ENCODE results near the gene RPLP1.

Gene RPLP1

GRCh38 chr15:69452692-69453521, at the start of gene RPLP1:
RPLP1 (plus strand) TSS chr15:69452818; CDS start chr15:69452949, 131 bp downstream.
- intact Hi-C loops (cut with DNase I; ENCODE audit: low total_unique reads), result loop anchor here (2.0 kb wide), 1 partner anchor 38 kb away; the partner anchor contains the start of gene KIF23
- Histone ChIP-seq H3K9me3 (no peaks in the 10 kb centered on the region), H3K4me1 (peaks cover 0 to 38% (median 31%) of the 10 kb centered on the region in 4 donors), H3K36me3 (peaks cover 25 to 32% (median 28%) of the 10 kb centered on the region in 3 donors), H3K4me3 (peak within 1 kb of the TSS; percentile 85 to 86), H3K27me3 (no peaks in the 10 kb centered on the region), H3K27ac (peak within 1 kb of the TSS; percentile 89 to 91)
- DNase-seq, result peak; percentile 96 to 97
- TF ChIP-seq CTCF (IDR thresholded peaks at IDR 0.05), result no peak

GRCh38 chr15:69403594-69403993, 49.0 kb upstream of the RPLP1 start:
- H3K4me3 ChIP-seq, result no peak overlapping the region
- no peaks in the 10 kb centered on the region for H3K36me3 ChIP-seq
- peaks cover 0 to 22% (median 0%) of the 10 kb centered on the region in 4 donors for H3K4me1 ChIP-seq
- no peaks in the 10 kb centered on the region for H3K27me3 ChIP-seq
- no peak for TF ChIP-seq CTCF (IDR thresholded peaks at IDR 0.05)
- no peak for DNase-seq
- no peak overlapping the region for H3K27ac ChIP-seq
- no peaks in the 10 kb centered on the region for H3K9me3 ChIP-seq
- intact Hi-C loops (cut with DNase I; ENCODE audit: low total_unique reads), result no loop called here

- no peaks in the 10 kb centered on the region for H3K9me3 ChIP-seq
- no peak for DNase-seq
- TF ChIP-seq CTCF (IDR thresholded peaks at IDR 0.05), result no peak
- no peaks in the 10 kb centered on the region for H3K36me3 ChIP-seq
- intact Hi-C loops (cut with DNase I; ENCODE audit: low total_unique reads), result no loop called here
- no peak overlapping the region for H3K4me3 ChIP-seq
- H3K27me3 ChIP-seq, result no peaks in the 10 kb centered on the region
- H3K4me1 ChIP-seq, result peaks cover 0 to 35% (median 0%) of the 10 kb centered on the region in 4 donors
- no peak overlapping the region for H3K27ac ChIP-seq
Observed at GRCh38 chr15:69405110-69405509, 47.5 kb upstream of the RPLP1 start.

GRCh38 chr15:69407719-69408400, 44.8 kb upstream of the RPLP1 start:
- no peak for TF ChIP-seq CTCF (IDR thresholded peaks at IDR 0.05)
- Histone ChIP-seq H3K4me3 (no peak overlapping the region), H3K27ac (no peak overlapping the region), H3K27me3 (no peaks in the 10 kb centered on the region), H3K4me1 (peaks cover 0 to 63% (median 2%) of the 10 kb centered on the region in 4 donors), H3K36me3 (no peaks in the 10 kb centered on the region), H3K9me3 (no peaks in the 10 kb centered on the region)
- intact Hi-C loops (cut with DNase I; ENCODE audit: low total_unique reads), result no loop called here
- no peak for DNase-seq

GRCh38 chr15:69408841-69409240, 43.8 kb upstream of the RPLP1 start:
- Histone ChIP-seq H3K36me3 (no peaks in the 10 kb centered on the region), H3K27me3 (no peaks in the 10 kb centered on the region), H3K27ac (no peak overlapping the region), H3K9me3 (no peaks in the 10 kb centered on the region), H3K4me3 (no peak overlapping the region), H3K4me1 (peaks cover 0 to 65% (median 11%) of the 10 kb centered on the region in 4 donors)
- intact Hi-C loops (cut with DNase I; ENCODE audit: low total_unique reads), result no loop called here
- no peak for TF ChIP-seq CTCF (IDR thresholded peaks at IDR 0.05)
- DNase-seq, result no peak

Data from tibial artery (tissue), 4 donors.